H9 (cell line): ENCODE measurements around the gene ABLIM3. TPM values are rescaled to one million over a fixed set of nuclear protein-coding genes. Genes with fewer than 3 reads are reported as not detected.

ENCODE experiments used
- DNase-seq: peaks from one replicate; pipeline ENCODE4 v3.0.0-alpha.2; 2017
- H2AFZ ChIP-seq: one replicate; pipeline ENCODE4 v1.6.1; 2013; ENCODE audit warnings: mild to moderate bottlenecking, low read length, control low read depth, moderate library complexity
- H2AK5ac ChIP-seq: 2 replicates; pipeline ENCODE4 v1.6.1; 2013; ENCODE audit warnings: low read length, control low read depth, mixed read lengths; ENCODE audit not compliant: insufficient read length
- H2BK120ac ChIP-seq: one replicate; pipeline ENCODE4 v1.6.1; 2013; ENCODE audit warnings: low read depth, mild to moderate bottlenecking, low read length, control low read depth, inconsistent platforms; ENCODE audit not compliant: poor library complexity, severe bottlenecking
- H2BK12ac ChIP-seq: 2 replicates; pipeline ENCODE4 v1.6.1; 2013; ENCODE audit warnings: low read length, control low read depth, mixed read lengths, low read depth; ENCODE audit not compliant: insufficient read length
- H2BK15ac ChIP-seq: 2 replicates; pipeline ENCODE4 v1.6.1; 2013; ENCODE audit warnings: low read depth, low read length, control low read depth
- H2BK20ac ChIP-seq: one replicate; pipeline ENCODE4 v1.6.1; 2013; ENCODE audit warnings: low read depth, mild to moderate bottlenecking, low read length, control low read depth, inconsistent platforms; ENCODE audit not compliant: poor library complexity, severe bottlenecking
- H2BK5ac ChIP-seq: 2 replicates; pipeline ENCODE4 v1.6.1; 2013; ENCODE audit warnings: low read length, control low read depth, mixed read lengths; ENCODE audit not compliant: insufficient read length
- H3K14ac ChIP-seq: 2 replicates; pipeline ENCODE4 v1.6.1; 2013; ENCODE audit warnings: low read length, control low read depth; ENCODE audit not compliant: insufficient read depth
- H3K18ac ChIP-seq: 2 replicates; pipeline ENCODE4 v1.6.1; 2013; ENCODE audit warnings: low read depth, mild to moderate bottlenecking, mixed read lengths, low read length, control low read depth; ENCODE audit not compliant: insufficient read length
- H3K23ac ChIP-seq: 2 replicates; pipeline ENCODE4 v1.6.1; 2013; ENCODE audit warnings: low read length, control low read depth, mixed read lengths, low read depth; ENCODE audit not compliant: insufficient read length
- H3K23me2 ChIP-seq: 2 replicates; pipeline ENCODE4 v1.6.1; 2013; ENCODE audit warnings: low read depth, mild to moderate bottlenecking, mixed read lengths, low read length, control low read depth; ENCODE audit not compliant: insufficient read length, poor library complexity, severe bottlenecking
- H3K27ac ChIP-seq: 2 replicates; pipeline ENCODE4 v1.5.1; 2013; ENCODE audit warnings: low read length, control low read depth, mixed read lengths, low read depth; ENCODE audit not compliant: insufficient read length
- H3K27me3 ChIP-seq: 2 replicates; pipeline ENCODE4 v1.6.1; 2013; ENCODE audit warnings: low read length, control low read depth, inconsistent platforms; ENCODE audit not compliant: insufficient read depth
- H3K4ac ChIP-seq: 2 replicates; pipeline ENCODE4 v1.6.1; 2013; ENCODE audit warnings: low read depth, mild to moderate bottlenecking, control low read depth, inconsistent platforms, low read length, moderate library complexity
- H3K4me1 ChIP-seq: 2 replicates; pipeline ENCODE4 v1.6.1; 2013; ENCODE audit warnings: low read length, control low read depth, inconsistent platforms; ENCODE audit not compliant: insufficient read depth
- H3K4me2 ChIP-seq: 2 replicates; pipeline ENCODE4 v1.6.1; 2013; ENCODE audit warnings: low read length, control low read depth, mixed read lengths; ENCODE audit not compliant: insufficient read length, insufficient read depth
- H3K56ac ChIP-seq: 2 replicates; pipeline ENCODE4 v1.6.1; 2013; ENCODE audit warnings: low read depth, mild to moderate bottlenecking, mixed read lengths, low read length, control low read depth; ENCODE audit not compliant: insufficient read length
- H3K79me1 ChIP-seq: 2 replicates; pipeline ENCODE4 v1.6.1; 2013; ENCODE audit warnings: low read depth, mild to moderate bottlenecking, moderate library complexity, low read length, control low read depth, inconsistent platforms; ENCODE audit not compliant: insufficient read depth, poor library complexity, severe bottlenecking
- H3K79me2 ChIP-seq: 2 replicates; pipeline ENCODE4 v1.6.1; 2013; ENCODE audit warnings: low read length, control low read depth, inconsistent platforms; ENCODE audit not compliant: insufficient read depth
- H3K9ac ChIP-seq: 2 replicates; pipeline ENCODE4 v1.6.1; 2013; ENCODE audit warnings: low read length, control low read depth, mixed read lengths; ENCODE audit not compliant: insufficient read length; ENCODE audit errors: extremely low read depth
- H3K9me3 ChIP-seq: one replicate; pipeline ENCODE4 v1.6.1; 2013; ENCODE audit warnings: low read depth, low read length, inconsistent platforms; ENCODE audit not compliant: control insufficient read depth
- H3T11ph ChIP-seq: one replicate; pipeline ENCODE4 v1.6.1; 2013; ENCODE audit warnings: mild to moderate bottlenecking, low read length, control low read depth, inconsistent platforms
- H4K20me1 ChIP-seq: one replicate; pipeline ENCODE4 v1.6.1; 2013; ENCODE audit not compliant: control insufficient read depth, insufficient read length, insufficient read depth
- H4K5ac ChIP-seq: 2 replicates; pipeline ENCODE4 v1.6.1; 2013; ENCODE audit warnings: low read depth, mild to moderate bottlenecking, mixed read lengths, low read length, control low read depth; ENCODE audit not compliant: insufficient read length
- H4K8ac ChIP-seq: replicated peaks from 2 replicates; pipeline ENCODE4 v1.6.1; 2013; ENCODE audit warnings: low read length, control low read depth, mixed read lengths, low read depth; ENCODE audit not compliant: insufficient read length
- H4K91ac ChIP-seq: 2 replicates; pipeline ENCODE4 v1.6.1; 2013; ENCODE audit warnings: low read depth, mild to moderate bottlenecking, moderate library complexity, mixed read lengths, low read length, control low read depth; ENCODE audit not compliant: insufficient read length
- H3K27ac Mint-ChIP-seq, 3 experiments: 2 replicates in 2 of 3; 3 replicates in 1 of 3; pipeline ENCODE4 v1.8.0; 2020 to 2021; ENCODE audit warnings: mixed read lengths in 3 of 3, mild to moderate bottlenecking in 1 of 3, moderate library complexity in 1 of 3
- H3K27me3 Mint-ChIP-seq: 2 replicates; pipeline ENCODE4 v1.8.0; 2021; ENCODE audit warnings: low read depth, mild to moderate bottlenecking, moderate library complexity, mixed read lengths
- H3K36me3 Mint-ChIP-seq, 3 experiments: 2 replicates in 2 of 3; 3 replicates in 1 of 3; pipeline ENCODE4 v1.8.0; 2020 to 2021; ENCODE audit warnings: low read depth in 3 of 3, mixed read lengths in 3 of 3; ENCODE audit not compliant: insufficient read depth in 1 of 3
- H3K4me1 Mint-ChIP-seq, 2 experiments: 2 replicates each; pipeline ENCODE4 v1.8.0; 2020; ENCODE audit warnings: mixed read lengths in 2 of 2
- H3K4me3 Mint-ChIP-seq, 2 experiments: 2 replicates in 1 of 2; 3 replicates in 1 of 2; pipeline ENCODE4 v1.8.0; 2020 to 2021; ENCODE audit warnings: mild to moderate bottlenecking in 2 of 2, mixed read lengths in 2 of 2, moderate library complexity in 1 of 2
- H3K9me3 Mint-ChIP-seq, 2 experiments: 2 replicates in 1 of 2; 3 replicates in 1 of 2; pipeline ENCODE4 v1.8.0; 2020; ENCODE audit warnings: mild to moderate bottlenecking in 2 of 2, mixed read lengths in 2 of 2, moderate library complexity in 1 of 2
- CTCF ChIP-seq: fragments of 200-600 bp; sonication (generic); conservative IDR thresholded peaks from 3 replicates; pipeline ENCODE4 v1.8.0; 2021; ENCODE audit warnings: antibody characterized with exemption, mild to moderate bottlenecking
- WGBS: extraction: QIAGEN DNeasy Blood & Tissue Kit; methylation state at CpG from one replicate; pipeline ENCODE4 v1.1.7; 2013; ENCODE audit warnings: missing lambda C conversion rate, low lambda C conversion rate, mixed read lengths; ENCODE audit not compliant: insufficient read length; ENCODE audit errors: extremely low coverage; 5-methylcytosine and 5-hydroxymethylcytosine counted together
- total RNA-seq: library from RNA; stranded (reverse); gene quantifications from 2 replicates; pipeline ENCODE4 v1.2.1, GENCODE V29; 2021

ABLIM3 gene
- total RNA-seq, 1 experiment from 2014 or later, result 0.20 TPM

GRCh38 chr5:149135536-149136201 lies 5.6 kb upstream of the ABLIM3 start:
- H2BK15ac ChIP-seq, result no peak overlapping the region
- H3K23me2 ChIP-seq, result no peaks in the 10 kb centered on the region
- H3K14ac ChIP-seq, result no peak overlapping the region
- H3K18ac ChIP-seq, result no peak overlapping the region
- no peak overlapping the region for H2BK20ac ChIP-seq
- WGBS, result no CpG with 5 or more reads among the region's 1 CpG
- no peak overlapping the region for H2AK5ac ChIP-seq
- H3K79me2 ChIP-seq, result no peaks in the 10 kb centered on the region
- H2BK12ac ChIP-seq, result no peak overlapping the region
- H2BK120ac ChIP-seq, result no peak overlapping the region
- no peaks in the 10 kb centered on the region for H3K9me3 ChIP-seq
- Mint-ChIP-seq H3K4me1 (peaks cover 6 to 7% of the 10 kb centered on the region in 2 experiments), H3K4me3 (no peak overlapping the region), H3K36me3 (no peaks in the 10 kb centered on the region), H3K27ac (no peak overlapping the region), H3K9me3 (no peaks in the 10 kb centered on the region), H3K27me3 (peaks cover 18% of the 10 kb centered on the region)
- no peak for DNase-seq
- H4K8ac ChIP-seq, result no peak overlapping the region
- H4K20me1 ChIP-seq, result no peaks in the 10 kb centered on the region
- H3K56ac ChIP-seq, result no peak overlapping the region
- H3K4ac ChIP-seq, result no peak overlapping the region
- H3K4me2 ChIP-seq, result no peak overlapping the region
- no peak overlapping the region for H2BK5ac ChIP-seq
- TF ChIP-seq CTCF, result no peak
- no peak overlapping the region for H3K9ac ChIP-seq
- H2AFZ ChIP-seq, result no peak overlapping the region
- no peak overlapping the region for H4K5ac ChIP-seq
- no peak overlapping the region for H3K23ac ChIP-seq
- no peaks in the 10 kb centered on the region for H3K79me1 ChIP-seq
- H3K27ac ChIP-seq, result no peak overlapping the region
- no peaks in the 10 kb centered on the region for H3K4me1 ChIP-seq
- H4K91ac ChIP-seq, result no peak overlapping the region
- no peaks in the 10 kb centered on the region for H3K27me3 ChIP-seq
- H3T11ph ChIP-seq, result no peak overlapping the region
